Breast epithelium (tissue), 3 donors: ENCODE data around the gene PSME3.

Experiments used
- CTCF ChIP-seq, 3 donors: fragments of 450-650 bp; IDR thresholded peaks; one replicate each; pipeline ENCODE4 v1.5.1; 2016 to 2017; ENCODE audit warnings: antibody characterized with exemption in 3 of 3, mild to moderate bottlenecking in 3 of 3, moderate library complexity in 3 of 3
- POLR2A ChIP-seq: fragments of 450-650 bp; IDR thresholded peaks from one replicate; pipeline ENCODE4 v1.6.1; 2016; ENCODE audit warnings: antibody characterized with exemption, mild to moderate bottlenecking, moderate library complexity
- POLR2AphosphoS5 ChIP-seq, 3 donors: sonication (generic); formaldehyde crosslinking; IDR thresholded peaks; one replicate each; pipeline ENCODE4 v1.6.1; 2017; ENCODE audit warnings: antibody characterized with exemption in 3 of 3

GRCh38 chr17:42784811-42785592, 48.2 kb upstream of the PSME3 start:
- TF ChIP-seq CTCF (IDR thresholded peaks at IDR 0.05) (no peak), POLR2AphosphoS5 (IDR thresholded peaks at IDR 0.05) (no peak), POLR2A (no peak)
